ENCODE measurements around the gene TMEM145.
A peak's percentile ranks its signal among the peaks of the same experiment; 100 is the strongest.

- TF ChIP-seq CTCF (IDR thresholded peaks at IDR 0.05) (peak in 1 of 4 experiments; percentile 4), POLR2AphosphoS5 (IDR thresholded peaks at IDR 0.05) (no peak)
Measured at GRCh38 chr19:42323852-42324654, 10.9 kb downstream of the TMEM145 start.

Measured in prostate gland (tissue), 2 donors.